Calu3 (cell line): ENCODE data around the gene NOL4L. TPM values are rescaled to one million over a fixed set of nuclear protein-coding genes. Genes with fewer than 3 reads are reported as not detected.

Experiments
- BruUV-seq: library from RNA; stranded (reverse); fragments of 400-500 nt; replicated peaks from 2 replicates; lab custom pipeline; 2021; lab: Mats Ljungman, UMichigan
- CTCF ChIA-PET: fragments of 300-600 bp; sonication (Branson Sonifier 250); formaldehyde crosslinking; loops from one replicate; lab custom pipeline; 2022; ENCODE audit warnings: antibody characterized with exemption; lab: Charles Lee
- DNase-seq: peaks from one replicate; pipeline ENCODE4 v3.0.0; 2022
- H3K27ac Mint-ChIP-seq: one replicate; pipeline ENCODE4 v1.8.0; 2022; ENCODE audit warnings: mixed read lengths; ENCODE audit not compliant: unreplicated experiment
- H3K27me3 Mint-ChIP-seq: one replicate; pipeline ENCODE4 v1.8.0; 2022; ENCODE audit warnings: mixed read lengths; ENCODE audit not compliant: unreplicated experiment
- H3K36me3 Mint-ChIP-seq: one replicate; pipeline ENCODE4 v1.8.0; 2022; ENCODE audit warnings: mild to moderate bottlenecking, moderate library complexity, mixed read lengths; ENCODE audit not compliant: insufficient read depth, unreplicated experiment
- H3K4me1 Mint-ChIP-seq: one replicate; pipeline ENCODE4 v1.8.0; 2022; ENCODE audit warnings: mild to moderate bottlenecking, low read depth, mixed read lengths; ENCODE audit not compliant: unreplicated experiment
- H3K4me3 Mint-ChIP-seq: one replicate; pipeline ENCODE4 v1.8.0; 2022; ENCODE audit warnings: mild to moderate bottlenecking, low read depth, moderate library complexity, mixed read lengths; ENCODE audit not compliant: unreplicated experiment
- H3K9me3 Mint-ChIP-seq: one replicate; pipeline ENCODE4 v1.8.0; 2022; ENCODE audit warnings: low read depth, mixed read lengths; ENCODE audit not compliant: unreplicated experiment
- intact Hi-C: fragments of 100-400 bp; cut with micrococcal nuclease; formaldehyde crosslinking; loops from one replicate; pipeline ENCODE4 v1.10.0; 2022; ENCODE audit not compliant: unreplicated experiment
- total RNA-seq: library from RNA; stranded (reverse); gene quantifications from 2 replicates; pipeline ENCODE4 v1.2.3, GENCODE V29; 2022
- TF ChIP-seq, protein P1 (sequence below): fragments of 200-600 bp; IDR thresholded peaks from one replicate; pipeline ENCODE4 v1.8.0; 2022; ENCODE audit warnings: antibody characterized with exemption; ENCODE audit not compliant: unreplicated experiment

Gene NOL4L
- total RNA-seq, 1 experiment from 2014 or later: 46.9 TPM

GRCh38 chr20:32463642-32464400 is 121.3 kb downstream of the NOL4L start:
- Mint-ChIP-seq H3K36me3 (peaks cover 66% of the 10 kb centered on the region), H3K27ac (no peak overlapping the region), H3K27me3 (no peaks in the 10 kb centered on the region), H3K4me1 (peaks cover 37% of the 10 kb centered on the region), H3K4me3 (no peak overlapping the region), H3K9me3 (no peaks in the 10 kb centered on the region)
- TF ChIP-seq, protein P1, sequence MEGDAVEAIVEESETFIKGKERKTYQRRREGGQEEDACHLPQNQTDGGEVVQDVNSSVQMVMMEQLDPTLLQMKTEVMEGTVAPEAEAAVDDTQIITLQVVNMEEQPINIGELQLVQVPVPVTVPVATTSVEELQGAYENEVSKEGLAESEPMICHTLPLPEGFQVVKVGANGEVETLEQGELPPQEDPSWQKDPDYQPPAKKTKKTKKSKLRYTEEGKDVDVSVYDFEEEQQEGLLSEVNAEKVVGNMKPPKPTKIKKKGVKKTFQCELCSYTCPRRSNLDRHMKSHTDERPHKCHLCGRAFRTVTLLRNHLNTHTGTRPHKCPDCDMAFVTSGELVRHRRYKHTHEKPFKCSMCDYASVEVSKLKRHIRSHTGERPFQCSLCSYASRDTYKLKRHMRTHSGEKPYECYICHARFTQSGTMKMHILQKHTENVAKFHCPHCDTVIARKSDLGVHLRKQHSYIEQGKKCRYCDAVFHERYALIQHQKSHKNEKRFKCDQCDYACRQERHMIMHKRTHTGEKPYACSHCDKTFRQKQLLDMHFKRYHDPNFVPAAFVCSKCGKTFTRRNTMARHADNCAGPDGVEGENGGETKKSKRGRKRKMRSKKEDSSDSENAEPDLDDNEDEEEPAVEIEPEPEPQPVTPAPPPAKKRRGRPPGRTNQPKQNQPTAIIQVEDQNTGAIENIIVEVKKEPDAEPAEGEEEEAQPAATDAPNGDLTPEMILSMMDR: no peak
- CTCF ChIA-PET: interaction anchor here (0.6 kb wide), 1 partner anchor 214 kb away, joined by 3 read pairs; no protein-coding TSS in a partner anchor
- intact Hi-C loops: no loop called here
- no TSS peak for BruUV-seq
- DNase-seq: no peak

DNA sequence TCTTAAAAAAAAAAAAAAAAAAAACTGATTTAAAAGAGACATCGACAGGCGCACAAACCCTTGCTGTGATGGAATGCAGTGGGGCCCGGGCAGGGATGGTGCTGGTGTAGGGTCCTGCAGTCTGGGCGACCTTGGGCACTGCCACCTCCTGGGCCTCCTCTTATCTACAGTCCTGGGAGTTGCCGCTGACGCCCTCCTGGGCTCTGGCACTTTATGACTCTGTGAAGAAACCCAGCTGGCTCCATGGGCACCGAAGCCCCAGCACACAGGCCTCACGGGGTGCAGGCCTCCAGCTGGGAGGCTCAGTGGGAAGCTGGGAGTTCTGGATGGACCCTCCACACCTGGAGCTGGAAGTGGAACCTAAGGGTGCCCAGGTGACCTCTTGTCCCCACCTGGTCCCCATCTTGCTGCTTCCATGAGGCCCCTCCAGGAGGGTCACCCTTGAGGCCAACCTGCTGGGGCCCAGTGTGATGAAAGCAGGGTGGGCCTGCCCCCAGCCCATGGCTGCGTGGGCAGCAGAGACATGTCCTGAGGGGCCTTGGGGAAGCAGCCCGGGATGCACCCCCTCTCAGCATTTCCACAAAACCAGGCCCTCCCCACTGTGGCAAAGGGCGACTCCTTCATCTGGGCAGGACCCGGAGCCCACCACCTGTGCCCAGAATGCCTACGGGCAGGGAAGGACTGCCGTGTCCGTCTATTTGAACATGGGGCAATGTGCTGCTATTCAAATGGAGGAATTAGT is 122.1 kb downstream of the NOL4L start:
- CTCF ChIA-PET: interaction anchor here (0.6 kb wide), 1 partner anchor 25 kb away, joined by 3 read pairs; no protein-coding TSS in a partner anchor
- no peak overlapping the region for H3K27ac Mint-ChIP-seq
- peaks cover 37% of the 10 kb centered on the region for H3K4me1 Mint-ChIP-seq
- no peak overlapping the region for H3K4me3 Mint-ChIP-seq
- no peak for DNase-seq
- peaks cover 66% of the 10 kb centered on the region for H3K36me3 Mint-ChIP-seq
- TF ChIP-seq, protein P1: no peak
- intact Hi-C loops: no loop called here
- no peaks in the 10 kb centered on the region for H3K27me3 Mint-ChIP-seq
- no peaks in the 10 kb centered on the region for H3K9me3 Mint-ChIP-seq
- no TSS peak for BruUV-seq

GRCh38 chr20:32461836-32462600 is 123.1 kb downstream of the NOL4L start:
- DNase-seq: no peak
- H3K27ac Mint-ChIP-seq: no peak overlapping the region
- CTCF ChIA-PET: no interaction called here
- BruUV-seq: no TSS peak
- intact Hi-C loops: no loop called here
- no peaks in the 10 kb centered on the region for H3K9me3 Mint-ChIP-seq
- no peaks in the 10 kb centered on the region for H3K27me3 Mint-ChIP-seq
- peaks cover 27% of the 10 kb centered on the region for H3K4me1 Mint-ChIP-seq
- TF ChIP-seq, protein P1: no peak
- peaks cover 66% of the 10 kb centered on the region for H3K36me3 Mint-ChIP-seq
- H3K4me3 Mint-ChIP-seq: no peak overlapping the region

DNA sequence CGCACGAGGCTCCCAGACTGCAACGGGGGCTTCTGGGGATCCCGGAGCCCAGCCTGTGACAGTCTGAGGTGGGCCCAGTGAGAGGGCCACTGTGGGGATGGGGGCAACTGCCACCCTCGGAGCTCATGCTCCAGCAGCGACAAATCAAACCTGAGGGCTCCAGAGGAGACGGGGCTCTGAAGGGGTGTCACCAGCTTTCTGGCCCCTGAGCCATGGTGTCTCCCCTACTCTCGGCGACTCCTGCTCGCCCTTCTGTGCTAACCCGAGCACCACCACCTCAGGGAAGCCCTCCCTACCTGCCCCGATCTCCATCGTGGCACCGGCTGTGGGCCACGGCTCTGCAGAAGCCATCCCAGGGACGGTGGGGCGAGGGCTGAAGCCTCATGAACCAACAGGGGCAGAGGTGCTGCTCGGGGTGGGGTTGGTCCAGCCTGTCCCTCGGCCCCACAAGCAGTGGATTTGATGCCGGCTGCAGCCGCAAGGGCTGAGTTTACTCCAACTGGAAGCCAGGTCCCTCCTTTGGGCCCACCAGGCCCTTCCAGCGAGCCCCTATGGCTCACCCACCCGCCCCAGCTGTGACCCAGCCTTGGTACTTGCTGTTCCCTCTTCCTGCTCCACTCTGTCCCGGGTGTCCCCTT is 124.3 kb downstream of the NOL4L start:
- TF ChIP-seq, protein P1: no peak
- H3K4me1 Mint-ChIP-seq: peaks cover 14% of the 10 kb centered on the region
- no peaks in the 10 kb centered on the region for H3K27me3 Mint-ChIP-seq
- H3K9me3 Mint-ChIP-seq: no peaks in the 10 kb centered on the region
- H3K27ac Mint-ChIP-seq: no peak overlapping the region
- intact Hi-C loops: no loop called here
- CTCF ChIA-PET: no interaction called here
- H3K36me3 Mint-ChIP-seq: peaks cover 64% of the 10 kb centered on the region
- no peak overlapping the region for H3K4me3 Mint-ChIP-seq
- no peak for DNase-seq
- no TSS peak for BruUV-seq
